Measurements from ENCODE around the gene HAPLN2. TPM values are rescaled to one million over a fixed set of nuclear protein-coding genes. Genes with fewer than 3 reads are reported as not detected.
"Not testable (repeated sequence)": the region's sequence is repeated elsewhere in the genome, so short reads cannot be mapped to it uniquely, and the experiment has no call there.

HAPLN2 gene
- total RNA-seq, 1 donor from 2014 or later: not detected

DNA sequence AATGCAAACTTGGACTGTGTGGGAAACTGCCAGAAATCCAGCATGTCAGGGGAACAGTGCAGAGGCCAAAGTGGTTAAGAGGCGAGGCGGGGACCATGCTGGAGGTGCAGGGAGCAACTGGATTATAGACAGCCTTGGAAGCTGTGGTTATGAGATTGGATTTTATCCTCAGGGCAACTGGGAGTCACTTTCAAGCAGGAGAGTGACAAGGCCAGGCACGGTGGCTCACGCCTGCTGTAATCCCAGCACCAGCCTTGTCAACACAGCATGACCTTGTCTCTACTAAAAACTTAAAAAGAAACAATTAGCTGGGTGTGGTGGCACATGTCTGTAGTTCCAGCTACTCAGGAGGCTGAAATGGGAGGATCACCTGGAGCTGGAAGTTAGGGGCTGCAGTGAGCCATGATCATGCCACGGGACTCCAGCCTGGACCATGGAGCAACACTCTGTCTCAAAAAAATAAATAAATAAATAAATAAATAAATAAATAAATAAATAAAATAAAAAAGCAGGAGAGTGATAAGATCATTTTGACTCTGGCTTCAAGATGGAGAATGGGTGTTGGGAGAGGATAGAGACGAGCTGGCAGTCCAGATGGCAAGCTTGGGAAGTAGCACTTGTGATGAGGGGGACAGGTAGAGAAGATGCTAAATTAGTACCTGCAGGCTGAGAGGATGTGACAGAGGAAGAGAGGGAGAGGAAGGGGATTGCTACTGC is 3.5 kb downstream of the HAPLN2 start:
- no peak for DNase-seq

DNA sequence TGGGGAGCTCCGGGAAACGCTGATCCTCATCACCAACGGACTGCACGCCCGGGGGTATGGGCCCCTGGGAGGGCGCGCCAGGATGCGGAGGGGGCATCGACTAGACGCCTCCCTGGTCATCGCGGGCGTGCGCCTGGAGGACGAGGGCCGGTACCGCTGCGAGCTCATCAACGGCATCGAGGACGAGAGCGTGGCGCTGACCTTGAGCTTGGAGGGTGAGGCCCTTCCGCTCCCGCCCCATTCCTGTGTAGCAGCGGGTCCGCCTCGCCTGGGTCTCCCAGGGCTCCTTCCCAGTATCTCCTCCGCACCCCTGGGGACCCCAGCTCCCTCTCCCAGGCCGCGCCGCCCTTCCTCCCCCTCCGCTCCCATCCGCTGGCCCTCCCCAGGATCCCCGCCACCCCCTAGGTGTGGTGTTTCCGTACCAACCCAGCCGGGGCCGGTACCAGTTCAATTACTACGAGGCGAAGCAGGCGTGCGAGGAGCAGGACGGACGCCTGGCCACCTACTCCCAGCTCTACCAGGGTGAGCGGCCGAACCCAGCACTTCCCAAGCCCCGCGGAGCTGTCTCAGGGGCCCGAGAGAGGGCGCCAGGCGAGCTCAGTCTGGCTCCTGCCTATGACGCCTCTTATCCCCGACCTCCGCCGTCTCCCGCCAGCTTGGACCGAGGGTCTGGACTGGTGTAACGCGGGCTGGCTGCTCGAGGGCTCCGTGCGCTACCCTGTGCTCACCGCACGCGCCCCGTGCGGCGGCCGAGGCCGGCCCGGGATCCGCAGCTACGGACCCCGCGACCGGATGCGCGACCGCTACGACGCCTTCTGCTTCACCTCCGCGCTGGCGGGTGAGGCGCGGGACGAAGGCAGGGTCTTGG is 5.0 kb downstream of the HAPLN2 start:
- DNase-seq: peak; percentile 55

DNA sequence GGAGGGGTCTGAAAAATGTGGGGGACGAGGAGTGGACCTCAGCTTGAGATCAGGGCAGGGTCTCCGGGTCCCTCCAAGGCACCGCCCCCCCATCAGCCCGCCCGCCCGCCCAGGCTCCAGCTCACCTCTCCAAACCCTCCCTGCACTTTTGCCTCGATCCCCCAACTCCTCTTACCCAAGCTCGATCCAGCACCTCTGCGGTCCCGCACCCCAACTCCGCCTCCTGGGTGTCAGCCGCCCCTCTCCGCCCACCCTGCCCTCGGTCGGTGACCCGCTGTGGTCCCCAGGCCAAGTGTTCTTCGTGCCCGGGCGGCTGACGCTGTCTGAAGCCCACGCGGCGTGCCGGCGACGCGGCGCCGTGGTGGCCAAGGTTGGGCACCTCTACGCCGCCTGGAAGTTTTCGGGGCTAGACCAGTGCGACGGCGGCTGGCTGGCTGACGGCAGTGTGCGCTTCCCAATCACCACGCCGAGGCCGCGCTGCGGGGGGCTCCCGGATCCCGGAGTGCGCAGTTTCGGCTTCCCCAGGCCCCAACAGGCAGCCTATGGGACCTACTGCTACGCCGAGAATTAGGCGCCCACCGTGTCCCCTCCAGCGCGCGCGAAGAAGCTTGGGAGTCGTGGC is 5.7 kb downstream of the HAPLN2 start:
- no peak for DNase-seq

DNA sequence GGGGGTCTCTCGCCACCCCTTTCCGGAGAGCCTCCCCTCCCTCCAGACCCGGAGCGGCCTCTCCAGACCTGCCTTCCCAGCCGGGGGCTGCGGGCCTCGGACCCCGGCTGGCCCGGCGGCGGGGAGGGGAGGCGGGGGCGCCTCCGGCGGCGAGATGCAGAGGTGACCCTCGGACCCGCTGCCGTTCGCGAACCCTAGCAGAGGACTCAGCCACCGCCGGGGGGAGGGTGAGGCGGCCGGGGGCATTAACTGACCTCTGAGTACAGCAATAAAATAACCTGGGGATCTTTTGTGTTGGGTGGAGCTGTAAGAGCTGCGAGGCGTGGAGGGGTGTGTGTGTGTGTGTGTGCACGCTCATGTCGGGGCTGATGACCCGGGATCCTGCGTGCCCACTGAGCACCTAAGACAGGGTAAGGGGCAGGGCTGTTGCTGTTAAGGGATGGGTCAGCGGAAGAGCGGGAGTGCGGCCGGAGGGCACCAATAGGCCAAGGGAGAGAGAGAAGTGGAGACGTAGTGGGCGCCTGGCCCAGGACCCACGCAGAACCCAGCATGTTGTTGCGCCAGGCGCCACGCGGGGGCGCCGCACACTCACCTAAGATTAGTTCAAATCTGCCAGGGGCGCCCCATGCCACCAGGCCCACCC is 6.3 kb downstream of the HAPLN2 start:
- no peak for DNase-seq

DNA sequence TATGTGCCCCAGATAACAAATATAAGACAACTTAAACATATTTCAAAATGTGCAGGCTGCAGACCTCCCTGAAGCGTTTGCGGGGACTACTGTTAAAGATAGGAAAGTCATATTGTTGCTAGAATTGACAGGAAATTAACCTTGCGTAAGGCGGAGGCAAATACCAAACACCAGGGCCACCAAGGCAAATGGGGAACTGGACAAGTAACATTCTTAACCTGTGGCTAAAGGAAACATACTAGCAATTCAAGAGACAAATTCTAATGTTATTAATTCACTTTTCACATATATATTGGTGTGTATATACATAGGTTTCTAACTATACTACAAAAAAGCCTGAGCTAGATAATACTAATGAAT is 6.8 kb downstream of the HAPLN2 start:
- no peak for DNase-seq

DNA sequence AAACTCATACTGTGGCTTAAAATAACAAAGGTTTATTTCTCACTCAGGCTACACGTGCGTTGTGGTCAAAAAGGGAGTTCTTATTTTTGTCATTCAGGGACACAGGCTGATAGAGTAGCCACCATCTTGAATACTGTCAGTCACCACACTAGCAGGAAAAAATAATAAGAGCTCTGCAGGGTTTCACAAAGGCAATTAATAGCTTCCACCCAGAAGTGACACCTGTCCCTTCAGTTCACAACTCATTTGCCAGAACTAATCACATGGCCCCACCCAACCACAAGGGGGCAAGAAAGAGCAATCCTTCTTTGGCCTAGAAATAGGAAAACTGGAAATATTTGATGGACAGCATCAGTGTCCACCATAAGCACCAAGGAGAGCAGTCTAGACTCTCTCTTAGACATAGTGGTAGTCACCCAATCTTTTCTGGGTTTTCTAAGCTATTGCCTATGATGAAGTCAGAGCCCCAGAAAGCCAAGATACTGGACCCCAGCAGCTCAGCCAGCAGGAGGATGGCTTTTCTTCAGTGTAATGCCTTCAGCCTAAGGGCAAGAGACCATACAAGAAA is 8.2 kb downstream of the HAPLN2 start:
- DNase-seq: no peak

DNA sequence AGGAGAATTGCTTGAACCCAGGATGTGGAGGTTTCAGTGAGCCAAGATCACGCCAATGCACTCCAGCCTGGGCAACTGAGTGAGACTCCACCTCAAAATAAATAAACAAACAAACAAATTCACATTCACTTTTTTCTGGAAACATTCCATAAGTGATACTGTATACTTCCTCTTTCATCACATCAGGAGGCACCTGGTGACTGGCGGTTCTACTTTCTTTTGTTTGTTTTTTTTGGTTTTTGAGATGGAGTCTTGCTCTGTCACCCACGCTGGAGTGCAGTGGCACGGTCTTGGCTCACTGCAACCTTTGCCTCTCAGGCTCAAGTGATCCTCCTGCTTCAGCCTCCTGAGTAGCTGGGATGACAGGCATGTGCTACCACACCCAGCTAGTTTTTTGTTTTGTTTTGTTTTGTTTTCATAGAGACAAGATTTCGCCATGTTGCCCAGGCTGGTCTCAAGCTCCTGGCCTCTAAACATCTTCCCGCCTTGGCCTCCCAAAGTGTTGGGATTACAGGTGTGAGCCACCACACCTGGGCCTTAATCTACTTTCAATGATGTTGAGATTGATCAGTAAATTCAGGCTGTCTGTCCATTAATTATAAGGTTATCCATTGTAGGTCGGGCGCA is 10.7 kb downstream of the HAPLN2 start:
- DNase-seq: no peak

DNA sequence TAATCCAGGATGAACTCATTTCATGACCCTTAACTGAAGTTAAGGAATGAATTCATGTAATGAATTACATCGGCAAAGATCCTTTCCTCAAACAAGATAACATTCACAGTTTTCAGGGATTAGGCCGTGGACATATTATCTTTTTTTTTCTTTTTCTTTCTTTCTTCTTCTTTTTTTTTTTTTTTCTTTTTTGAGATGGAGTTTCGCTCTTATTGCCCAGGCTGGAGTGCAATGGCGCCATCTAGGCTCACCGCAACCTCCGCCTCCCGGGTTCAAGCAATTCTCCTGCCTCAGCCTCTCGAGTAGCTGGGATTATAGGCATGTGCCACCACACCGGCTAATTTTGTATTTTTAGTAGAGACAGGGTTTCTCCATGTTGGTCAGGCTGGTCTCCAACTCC is 11.9 kb downstream of the HAPLN2 start:
- not testable (repeated sequence) for DNase-seq

DNA sequence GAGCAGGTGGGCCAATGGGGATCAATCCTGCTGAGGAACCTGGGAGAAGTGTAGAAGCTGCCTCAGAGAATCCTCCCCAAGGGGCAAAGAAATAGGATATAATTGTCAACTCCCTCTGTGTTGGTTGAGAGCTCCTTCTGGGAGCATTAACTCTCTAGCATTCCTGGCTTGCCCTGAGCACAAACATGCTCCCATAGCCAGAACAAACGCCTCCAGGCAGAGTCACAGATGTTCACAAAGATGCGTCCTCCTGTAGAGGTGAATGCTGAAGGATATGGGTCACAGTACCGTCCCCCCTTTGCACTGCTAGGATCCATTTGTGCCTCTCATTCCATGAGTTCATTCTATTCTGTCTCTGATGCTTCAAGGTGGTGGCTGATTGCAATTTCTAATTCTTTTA is 13.1 kb downstream of the HAPLN2 start:
- no peak for DNase-seq

DNA sequence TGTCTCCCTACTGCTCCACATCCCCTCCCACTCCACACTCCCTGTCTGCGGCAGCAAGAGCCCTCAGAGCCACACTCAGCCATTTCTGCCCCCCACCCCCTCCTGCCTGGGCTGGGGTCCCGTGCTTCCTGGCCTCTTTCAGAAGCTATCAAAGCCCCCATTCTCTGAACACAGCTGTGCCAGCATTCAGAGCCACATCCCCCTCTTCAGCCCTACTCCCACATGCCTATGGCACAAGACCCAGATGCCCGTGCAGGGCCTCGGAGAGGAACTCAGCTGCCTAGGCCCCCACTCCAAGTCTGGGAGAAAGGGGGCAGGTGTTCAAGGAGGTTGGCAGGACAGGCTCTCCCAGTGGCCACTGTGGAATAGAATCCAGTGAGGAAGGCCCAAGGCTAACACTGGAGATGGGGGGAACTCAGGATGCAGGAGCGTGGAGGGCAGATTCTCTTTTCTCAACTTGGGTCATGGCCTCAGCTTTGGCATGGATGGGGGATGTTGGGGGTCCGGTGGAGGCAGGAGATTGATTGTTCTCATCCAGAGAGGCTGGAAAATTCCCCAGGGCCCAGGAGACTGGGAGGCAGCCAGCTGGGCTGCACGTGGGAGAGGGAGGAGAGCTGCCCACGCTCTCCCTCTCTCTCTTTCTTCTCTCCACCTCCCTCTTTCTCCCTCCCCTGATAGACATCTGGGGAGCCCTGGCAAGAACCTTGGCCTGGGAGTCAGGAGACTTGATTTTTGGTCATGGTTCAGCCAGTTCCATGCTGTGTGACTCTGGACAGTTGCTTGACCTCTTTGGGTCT is 19.2 kb downstream of the HAPLN2 start:
- DNase-seq: peak; percentile 42

DNA sequence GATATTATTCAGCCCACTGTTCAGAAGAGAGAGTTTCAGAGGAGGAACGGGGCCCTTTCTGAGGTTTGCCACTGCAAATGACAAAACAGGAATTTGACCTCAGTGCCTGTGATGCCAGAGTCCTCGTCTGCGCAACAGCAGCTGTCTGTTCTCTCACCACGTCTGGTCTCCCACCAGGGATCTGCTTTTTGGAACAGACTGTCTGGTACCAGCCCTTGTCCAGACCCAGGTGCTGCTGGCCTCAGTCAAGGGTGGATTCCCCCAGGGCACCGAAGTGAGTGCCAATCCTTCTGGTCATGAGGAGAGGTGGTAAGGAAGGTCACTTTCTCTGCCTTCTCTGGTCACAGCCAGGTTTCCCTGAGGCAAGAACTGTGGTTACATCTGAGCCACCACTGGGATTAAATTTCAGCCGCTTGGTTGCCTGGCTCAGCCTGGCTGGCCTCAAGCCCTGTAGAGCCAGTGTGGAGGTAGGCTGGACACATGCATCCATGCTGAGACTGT is 20.4 kb downstream of the HAPLN2 start:
- no peak for DNase-seq

DNA sequence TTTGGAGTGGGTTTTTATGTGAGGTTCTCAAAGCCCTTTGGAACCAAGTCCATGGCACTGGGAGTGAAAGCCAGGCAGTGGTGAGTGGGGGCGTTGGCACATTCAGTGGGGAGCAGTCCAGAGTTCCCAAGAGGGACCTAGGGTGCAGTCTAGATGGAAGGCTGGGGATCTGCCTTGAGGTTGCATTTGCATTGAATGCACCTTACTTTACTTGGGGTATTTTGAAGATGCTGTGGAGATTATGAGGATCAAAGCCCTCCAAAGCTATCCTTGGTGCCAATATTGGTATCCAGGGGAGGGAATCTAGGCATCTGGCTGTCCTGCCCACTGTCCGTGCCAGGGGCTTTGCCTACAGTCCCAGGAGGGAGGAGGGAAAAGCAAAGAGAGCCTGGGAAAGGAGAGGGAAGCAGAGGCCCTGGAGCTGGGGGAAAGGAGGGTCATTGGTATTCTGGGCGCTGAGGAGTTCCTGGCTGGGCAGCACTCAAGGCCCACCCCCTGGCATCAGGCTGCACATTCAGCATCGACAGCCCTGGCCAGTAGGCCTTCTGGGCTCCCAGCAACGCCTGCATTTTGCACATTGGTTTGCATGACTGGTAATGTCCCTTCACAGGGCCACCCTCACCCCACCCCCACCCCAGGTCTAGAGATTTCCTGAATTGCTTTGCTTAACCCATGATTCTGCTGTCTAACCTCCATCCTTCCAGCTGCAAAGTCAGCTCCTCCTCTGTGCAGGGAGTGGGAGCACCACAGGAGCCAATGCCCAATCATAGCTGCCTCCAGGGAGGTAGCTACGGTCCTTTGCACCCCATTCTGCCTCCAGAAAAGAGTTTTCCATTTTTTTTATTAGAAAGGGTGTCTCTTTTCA is 21.9 kb downstream of the HAPLN2 start:
- no peak for DNase-seq

DNA sequence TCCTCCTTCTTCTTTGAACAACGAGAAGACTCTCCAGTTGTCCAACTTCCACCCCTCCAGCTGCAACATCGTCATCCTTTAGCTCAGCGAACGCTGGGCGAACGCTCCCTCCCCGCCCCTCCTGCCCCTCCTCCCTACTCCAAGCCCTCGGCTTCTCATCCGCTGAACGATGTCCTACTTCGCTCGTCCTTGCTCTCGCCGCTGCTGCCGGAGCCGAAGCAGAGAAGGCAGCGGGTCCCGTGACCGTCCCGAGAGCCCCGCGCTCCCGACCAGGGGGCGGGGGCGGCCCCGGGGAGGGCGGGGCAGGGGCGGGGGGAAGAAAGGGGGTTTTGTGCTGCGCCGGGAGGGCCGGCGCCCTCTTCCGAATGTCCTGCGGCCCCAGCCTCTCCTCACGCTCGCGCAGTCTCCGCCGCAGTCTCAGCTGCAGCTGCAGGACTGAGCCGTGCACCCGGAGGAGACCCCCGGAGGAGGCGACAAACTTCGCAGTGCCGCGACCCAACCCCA is 22.6 kb downstream of the HAPLN2 start, which contains the start of gene BCAN:
BCAN (plus strand) TSS at position 357 of the 504 bp plus-strand sequence. CDS start 3,938 bp downstream, outside the sequence.
- peak; percentile 73 for DNase-seq

DNA sequence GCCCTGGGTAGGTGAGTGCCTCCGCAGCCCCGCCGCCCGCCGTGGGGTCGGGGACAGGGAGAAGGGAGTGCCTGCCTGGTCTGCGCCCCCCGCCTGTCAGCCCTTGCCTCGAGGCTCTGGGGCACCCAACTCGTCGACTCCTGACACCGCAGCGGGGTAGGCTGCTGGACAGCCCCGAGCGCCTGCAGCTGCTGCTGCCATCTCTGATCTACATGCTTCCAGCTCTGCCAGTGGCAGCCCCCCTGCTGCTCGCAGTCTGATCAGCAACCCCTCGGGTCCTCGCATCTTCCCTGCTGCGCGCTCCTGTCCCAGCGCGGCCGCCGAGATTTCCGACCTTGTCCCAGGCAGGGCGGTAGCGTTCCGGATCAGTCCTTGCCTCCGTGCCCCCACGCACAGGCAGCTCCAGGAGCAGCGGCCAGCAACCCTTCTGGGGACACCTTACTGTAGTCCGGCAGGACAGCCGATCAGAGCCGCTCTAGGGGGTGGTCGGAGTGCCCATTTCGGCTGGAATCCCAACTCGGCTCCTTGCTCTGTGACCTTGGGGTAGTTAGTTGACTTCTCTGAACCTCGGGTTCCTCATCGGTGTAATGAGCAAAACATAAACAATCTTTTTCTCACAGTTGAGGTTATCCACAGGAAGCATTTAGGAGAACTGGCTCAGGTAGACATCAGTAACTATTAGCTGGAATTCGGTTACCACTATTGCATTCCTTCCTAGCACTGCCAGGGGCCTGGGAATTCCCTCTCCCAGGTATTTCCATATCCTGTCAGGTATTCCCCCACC is 23.2 kb downstream of the HAPLN2 start:
- no peak for DNase-seq

DNA sequence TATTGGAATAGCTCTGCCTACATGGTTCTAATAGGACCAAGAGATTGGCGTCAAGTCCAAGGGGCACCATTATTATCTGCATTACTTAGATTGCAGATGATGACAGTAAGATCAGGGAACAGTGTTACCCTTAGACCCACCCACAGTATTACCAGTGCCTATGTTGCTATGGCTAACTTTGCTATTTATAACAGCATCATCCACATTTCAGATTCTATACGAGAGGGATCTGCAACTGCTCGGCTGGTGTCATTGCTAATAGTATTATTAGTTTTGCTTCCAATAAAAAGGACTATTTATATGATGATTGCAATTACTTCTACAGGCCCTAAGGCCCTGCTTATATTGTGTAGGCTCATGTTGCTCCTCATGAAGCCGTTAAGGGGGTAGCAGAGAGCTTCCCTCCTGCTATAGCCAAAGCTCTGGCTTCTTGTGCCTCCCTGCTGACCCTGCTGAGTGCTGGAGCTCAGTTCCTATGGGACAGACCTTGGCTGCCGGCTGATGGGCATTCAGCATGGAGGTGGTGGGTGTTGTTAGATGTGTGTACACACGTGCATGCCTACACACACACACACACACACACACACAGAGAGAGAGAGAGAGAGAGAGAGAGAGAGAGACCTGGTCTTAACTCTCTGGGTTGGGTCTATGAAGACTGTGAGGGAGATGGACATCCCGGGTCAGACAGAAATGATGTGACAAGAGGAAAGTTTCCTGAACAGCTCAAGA is 24.0 kb downstream of the HAPLN2 start:
- no peak for DNase-seq

DNA sequence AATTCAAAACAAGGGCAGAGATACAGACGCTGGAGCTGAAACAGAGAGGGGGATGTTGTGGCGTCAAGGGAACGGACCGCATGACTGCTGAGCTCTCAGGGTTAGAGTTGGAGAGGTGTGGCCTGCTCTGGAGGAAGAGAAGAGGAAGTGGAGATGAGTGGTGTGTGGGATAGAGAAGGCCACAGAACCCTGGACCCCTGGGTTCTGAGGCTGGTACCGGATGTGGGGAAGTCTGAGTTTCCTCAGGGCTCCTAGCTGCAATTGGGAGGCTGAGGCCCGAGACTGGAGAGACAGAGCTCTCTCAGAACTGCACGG is 24.5 kb downstream of the HAPLN2 start:
- no peak for DNase-seq

DNA sequence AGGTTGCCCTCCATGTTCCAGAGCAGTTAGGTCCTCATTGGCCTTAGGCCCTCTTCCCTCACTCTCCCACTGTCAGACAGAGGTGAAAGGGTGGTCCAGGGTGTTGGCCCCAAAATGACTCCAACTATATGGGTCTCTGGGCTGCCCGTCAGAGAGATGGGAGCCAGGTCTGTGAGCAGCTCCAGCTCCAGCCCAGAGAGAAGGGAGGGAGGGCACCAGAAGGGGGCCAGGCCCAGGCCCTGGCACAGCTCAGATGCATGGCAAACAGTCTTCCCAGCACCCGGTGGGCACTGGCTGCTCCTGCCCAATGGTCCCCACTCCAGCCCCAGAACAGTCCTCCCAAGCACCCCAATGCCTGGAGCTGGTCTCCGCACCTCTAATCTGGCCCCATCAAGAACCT is 24.9 kb downstream of the HAPLN2 start:
- no peak for DNase-seq

DNA sequence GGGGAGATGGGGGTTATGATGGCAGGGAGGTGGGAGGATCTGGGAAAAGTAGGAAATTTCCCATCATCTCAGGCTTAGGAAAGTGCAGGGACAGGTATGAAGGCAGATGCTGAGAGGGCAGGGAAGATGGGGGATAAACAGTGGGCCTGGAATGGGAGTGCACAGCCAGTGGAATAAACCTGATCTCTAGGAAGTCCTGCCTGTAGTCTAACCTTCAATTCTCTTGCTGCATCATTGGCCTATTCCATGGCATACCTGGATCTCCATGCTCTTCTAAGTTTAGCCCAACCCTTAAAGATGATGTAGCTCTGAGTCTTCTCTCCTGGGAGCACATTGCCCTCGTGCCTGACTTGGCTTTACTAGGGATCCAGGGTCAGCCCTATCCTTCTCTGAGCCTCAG is 25.4 kb downstream of the HAPLN2 start:
- DNase-seq: no peak

Data from occipital lobe (tissue), 2 donors.